ENCODE measurements around the gene SEC24B.

The SEC24B gene

GRCh38 chr4:109433205-109434006 lies at the start of gene SEC24B:
TSS of gene SEC24B (plus strand) at chr4:109433815. CDS start at chr4:109433870, 55 bp downstream.
- DNase-seq (ENCODE audit: extremely low read depth in 1 of 2, low read depth in 1 of 2): peak; percentile 81

- DNase-seq (ENCODE audit: extremely low read depth in 1 of 2, low read depth in 1 of 2): no peak
These were observed 49.8 kb upstream of the SEC24B start for GRCh38 chr4:109383823-109384222.

- DNase-seq (ENCODE audit: extremely low read depth in 1 of 2, low read depth in 1 of 2): no peak
These were observed 48.4 kb upstream of the SEC24B start for GRCh38 chr4:109385260-109385659.

- no peak for DNase-seq (ENCODE audit: extremely low read depth in 1 of 2, low read depth in 1 of 2)
These were observed 44.1 kb upstream of the SEC24B start for GRCh38 chr4:109389369-109390114.

- no peak for DNase-seq (ENCODE audit: extremely low read depth in 1 of 2, low read depth in 1 of 2)
These were observed 43.4 kb upstream of the SEC24B start for GRCh38 chr4:109390115-109390768.

- no peak for DNase-seq (ENCODE audit: extremely low read depth in 1 of 2, low read depth in 1 of 2)
These were observed 37.9 kb upstream of the SEC24B start for GRCh38 chr4:109395694-109396093.

GRCh38 chr4:109398928-109399327 lies 34.7 kb upstream of the SEC24B start:
- DNase-seq (ENCODE audit: extremely low read depth in 1 of 2, low read depth in 1 of 2): no peak

GRCh38 chr4:109406337-109406931 lies 27.2 kb upstream of the SEC24B start:
- DNase-seq (ENCODE audit: extremely low read depth in 1 of 2, low read depth in 1 of 2): no peak

GRCh38 chr4:109407027-109407737 lies 26.4 kb upstream of the SEC24B start:
- DNase-seq (ENCODE audit: extremely low read depth in 1 of 2, low read depth in 1 of 2): no peak

GRCh38 chr4:109408711-109409110 lies 24.9 kb upstream of the SEC24B start:
- DNase-seq (ENCODE audit: extremely low read depth in 1 of 2, low read depth in 1 of 2): no peak

GRCh38 chr4:109410226-109410625 lies 23.4 kb upstream of the SEC24B start:
- no peak for DNase-seq (ENCODE audit: extremely low read depth in 1 of 2, low read depth in 1 of 2)

GRCh38 chr4:109410776-109411175 lies 22.8 kb upstream of the SEC24B start:
- DNase-seq (ENCODE audit: extremely low read depth in 1 of 2, low read depth in 1 of 2): no peak

GRCh38 chr4:109411964-109412363 lies 21.7 kb upstream of the SEC24B start:
- no peak for DNase-seq (ENCODE audit: extremely low read depth in 1 of 2, low read depth in 1 of 2)

- no peak for DNase-seq (ENCODE audit: extremely low read depth in 1 of 2, low read depth in 1 of 2)
These were observed 20.8 kb upstream of the SEC24B start for GRCh38 chr4:109412776-109413175.

- no peak for DNase-seq (ENCODE audit: extremely low read depth in 1 of 2, low read depth in 1 of 2)
These were observed 18.7 kb upstream of the SEC24B start for GRCh38 chr4:109414938-109415337.

- DNase-seq (ENCODE audit: extremely low read depth in 1 of 2, low read depth in 1 of 2): no peak
These were observed 15.0 kb upstream of the SEC24B start for GRCh38 chr4:109418588-109418987.

- DNase-seq (ENCODE audit: extremely low read depth in 1 of 2, low read depth in 1 of 2): no peak
These were observed 13.9 kb upstream of the SEC24B start for GRCh38 chr4:109419679-109420078.

GRCh38 chr4:109424093-109424841 lies 9.3 kb upstream of the SEC24B start:
- no peak for DNase-seq (ENCODE audit: extremely low read depth in 1 of 2, low read depth in 1 of 2)

GRCh38 chr4:109425405-109425804 lies 8.2 kb upstream of the SEC24B start:
- DNase-seq (ENCODE audit: extremely low read depth in 1 of 2, low read depth in 1 of 2): no peak

- no peak for DNase-seq (ENCODE audit: extremely low read depth in 1 of 2, low read depth in 1 of 2)
These were observed 4.1 kb upstream of the SEC24B start for GRCh38 chr4:109429545-109429944.
